ENCODE data around the gene VSTM4.

DNA sequence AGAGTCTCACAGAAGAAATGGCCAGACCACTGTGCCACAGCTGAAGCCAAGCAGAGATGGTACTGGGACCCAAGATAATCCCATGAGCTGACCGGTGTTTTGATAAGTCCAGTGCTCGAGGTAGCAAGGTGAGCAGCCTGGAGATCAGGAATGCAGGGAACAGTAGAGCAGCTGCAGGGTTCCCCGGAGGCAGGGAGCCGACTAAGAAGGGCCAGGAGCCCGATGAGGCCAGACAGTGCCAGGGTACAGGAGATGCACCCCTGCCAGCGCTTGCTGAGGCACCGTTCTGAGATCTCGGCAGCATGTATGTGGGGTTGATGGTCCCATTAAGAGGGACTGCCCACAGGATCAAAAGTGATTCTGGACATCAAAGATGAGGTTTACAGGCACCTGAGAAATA is 47.1 kb downstream of the VSTM4 start:
- TF ChIP-seq CEBPB (IDR thresholded peaks at IDR 0.05; ENCODE audit: low read depth) = no peak
- TF ChIP-seq POLR2A (IDR thresholded peaks at IDR 0.05; ENCODE audit: borderline replicate concordance, extremely low read depth, insufficient read depth, insufficient read length) = no peak
